Activated T-helper 1 cell treated with anti-CD3 and anti-CD28 coated beads, Interleukin-12 subunit alpha, Interleukin-12 subunit beta, Interleukin-2, Interleukin-4 antibody, amounts not matched to agents 30 ng/mL and 10 ng/mL and 1 ng/mL, durations not matched to agents 14 hours and 24 hours and 36 hours (primary cell): Measurements from ENCODE around the gene UTS2B. TPM values are rescaled to one million over a fixed set of nuclear protein-coding genes. Genes with fewer than 3 reads are reported as not detected.

Experiments used
- DNase-seq: peaks from one replicate; pipeline ENCODE4 v3.0.0; 2021; ENCODE audit warnings: low spot score
- H3K27ac Mint-ChIP-seq: one replicate; pipeline ENCODE4 v1.8.0; 2021; ENCODE audit warnings: mild to moderate bottlenecking, mixed read lengths
- H3K27me3 Mint-ChIP-seq: one replicate; pipeline ENCODE4 v1.8.0; 2022; ENCODE audit warnings: mild to moderate bottlenecking, moderate library complexity, mixed read lengths; ENCODE audit not compliant: insufficient read depth
- H3K36me3 Mint-ChIP-seq: one replicate; pipeline ENCODE4 v1.8.0; 2021; ENCODE audit warnings: low read depth, mixed read lengths
- H3K4me1 Mint-ChIP-seq: one replicate; pipeline ENCODE4 v1.8.0; 2021; ENCODE audit warnings: low read depth, mixed read lengths
- H3K4me3 Mint-ChIP-seq: one replicate; pipeline ENCODE4 v1.8.0; 2021; ENCODE audit warnings: mild to moderate bottlenecking, moderate library complexity, mixed read lengths
- H3K9me3 Mint-ChIP-seq: one replicate; pipeline ENCODE4 v1.8.0; 2021; ENCODE audit warnings: mixed read lengths
- intact Hi-C: fragments of 100-400 bp; cut with micrococcal nuclease; formaldehyde crosslinking; loops from one replicate; pipeline ENCODE4 v1.15.1; 2024
- total RNA-seq: library from RNA; stranded (reverse); gene quantifications from 2 replicates; pipeline ENCODE4 v1.2.3, GENCODE V29; 2022

UTS2B gene
- total RNA-seq, 1 donor from 2014 or later = not detected

DNA sequence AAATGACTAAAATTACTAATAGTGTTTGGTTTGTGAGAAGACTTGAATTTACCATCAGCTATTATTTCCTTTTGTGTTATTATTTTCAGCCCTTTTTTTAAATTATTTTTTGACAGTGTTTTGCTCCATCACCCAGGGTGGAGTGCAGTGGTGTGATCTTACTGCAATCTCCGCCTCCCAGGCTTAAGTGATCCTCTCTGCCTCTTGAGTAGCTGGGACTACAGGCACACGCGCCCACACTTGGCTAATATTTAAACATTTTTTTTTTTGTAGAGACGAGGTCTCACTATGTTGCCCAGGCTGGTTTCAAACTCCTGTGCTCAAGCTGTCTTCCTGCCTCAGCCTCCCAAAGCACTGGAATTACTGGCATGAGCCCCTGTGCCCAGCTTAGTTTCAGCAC lies 31.7 kb upstream of the UTS2B start:
- Mint-ChIP-seq H3K4me1 (peaks cover 17% of the 10 kb centered on the region), H3K27me3 (no peaks in the 10 kb centered on the region), H3K9me3 (no peaks in the 10 kb centered on the region), H3K27ac (no peak overlapping the region), H3K36me3 (peaks cover 11% of the 10 kb centered on the region), H3K4me3 (no peak overlapping the region)
- intact Hi-C loops = no loop called here
- DNase-seq = no peak

DNA sequence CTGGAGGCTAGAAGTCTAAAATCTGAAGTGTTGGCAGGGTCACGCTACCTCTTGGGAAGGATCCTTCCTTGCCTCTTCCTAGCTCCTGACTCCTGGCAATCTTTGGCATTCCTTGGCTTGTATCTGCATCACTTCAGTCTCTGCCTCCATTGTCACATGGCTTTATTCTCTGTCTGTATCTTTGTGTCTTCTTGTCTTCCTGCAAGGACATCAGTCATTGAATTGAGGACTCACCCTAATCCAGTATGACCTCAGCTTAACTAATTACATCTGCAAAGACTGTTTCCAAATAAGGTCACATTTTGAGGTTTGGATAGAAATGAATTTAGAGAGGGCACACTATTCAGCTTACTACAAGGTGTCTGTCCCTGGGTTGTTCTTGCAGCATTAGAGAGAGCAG lies 31.1 kb upstream of the UTS2B start:
- H3K27ac Mint-ChIP-seq = no peak overlapping the region
- DNase-seq = no peak
- H3K4me3 Mint-ChIP-seq = no peak overlapping the region
- intact Hi-C loops = no loop called here
- peaks cover 17% of the 10 kb centered on the region for H3K4me1 Mint-ChIP-seq
- no peaks in the 10 kb centered on the region for H3K9me3 Mint-ChIP-seq
- no peaks in the 10 kb centered on the region for H3K27me3 Mint-ChIP-seq
- peaks cover 11% of the 10 kb centered on the region for H3K36me3 Mint-ChIP-seq

- Mint-ChIP-seq H3K4me1 (peaks cover 17% of the 10 kb centered on the region), H3K27me3 (no peaks in the 10 kb centered on the region), H3K9me3 (no peaks in the 10 kb centered on the region), H3K4me3 (no peak overlapping the region), H3K27ac (no peak overlapping the region), H3K36me3 (peaks cover 11% of the 10 kb centered on the region)
- intact Hi-C loops = no loop called here
- DNase-seq = no peak
Observed at GRCh38 chr3:191360620-191361019, 30.3 kb upstream of the UTS2B start.

DNA sequence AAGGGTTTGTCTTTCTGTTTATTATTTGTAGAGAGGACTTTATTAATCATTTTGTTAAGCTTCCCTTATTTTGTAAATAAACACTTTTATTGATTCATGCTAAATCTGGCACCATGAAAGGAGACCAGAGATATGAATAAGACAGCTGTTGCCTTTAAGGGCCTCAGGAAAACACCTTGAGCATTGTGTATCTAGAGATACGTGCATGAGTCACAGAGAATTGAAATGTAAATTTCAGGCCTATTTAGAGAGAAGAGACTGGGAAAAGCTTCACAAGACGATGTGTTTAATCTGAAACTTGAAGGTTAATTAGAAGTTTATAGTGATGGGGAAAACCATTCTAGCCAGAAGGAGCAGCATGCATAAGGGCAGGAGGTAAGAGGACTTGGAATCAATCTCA lies 28.6 kb upstream of the UTS2B start:
- intact Hi-C loops = no loop called here
- H3K4me1 Mint-ChIP-seq = peaks cover 17% of the 10 kb centered on the region

GRCh38 chr3:191357909-191358308 lies 27.6 kb upstream of the UTS2B start:
- peaks cover 17% of the 10 kb centered on the region for H3K4me1 Mint-ChIP-seq
- H3K4me3 Mint-ChIP-seq = no peak overlapping the region
- H3K27me3 Mint-ChIP-seq = no peaks in the 10 kb centered on the region
- H3K27ac Mint-ChIP-seq = no peak overlapping the region
- DNase-seq = no peak
- intact Hi-C loops = no loop called here
- peaks cover 9% of the 10 kb centered on the region for H3K36me3 Mint-ChIP-seq
- H3K9me3 Mint-ChIP-seq = no peaks in the 10 kb centered on the region

More for the DNA sequence above, 28.6 kb upstream of the UTS2B start:
- no peaks in the 10 kb centered on the region for H3K9me3 Mint-ChIP-seq
- no peak for DNase-seq
- peaks cover 9% of the 10 kb centered on the region for H3K36me3 Mint-ChIP-seq
- H3K27me3 Mint-ChIP-seq = no peaks in the 10 kb centered on the region
- H3K27ac Mint-ChIP-seq = peak overlapping the region; percentile 47
- H3K4me3 Mint-ChIP-seq = no peak overlapping the region

DNA sequence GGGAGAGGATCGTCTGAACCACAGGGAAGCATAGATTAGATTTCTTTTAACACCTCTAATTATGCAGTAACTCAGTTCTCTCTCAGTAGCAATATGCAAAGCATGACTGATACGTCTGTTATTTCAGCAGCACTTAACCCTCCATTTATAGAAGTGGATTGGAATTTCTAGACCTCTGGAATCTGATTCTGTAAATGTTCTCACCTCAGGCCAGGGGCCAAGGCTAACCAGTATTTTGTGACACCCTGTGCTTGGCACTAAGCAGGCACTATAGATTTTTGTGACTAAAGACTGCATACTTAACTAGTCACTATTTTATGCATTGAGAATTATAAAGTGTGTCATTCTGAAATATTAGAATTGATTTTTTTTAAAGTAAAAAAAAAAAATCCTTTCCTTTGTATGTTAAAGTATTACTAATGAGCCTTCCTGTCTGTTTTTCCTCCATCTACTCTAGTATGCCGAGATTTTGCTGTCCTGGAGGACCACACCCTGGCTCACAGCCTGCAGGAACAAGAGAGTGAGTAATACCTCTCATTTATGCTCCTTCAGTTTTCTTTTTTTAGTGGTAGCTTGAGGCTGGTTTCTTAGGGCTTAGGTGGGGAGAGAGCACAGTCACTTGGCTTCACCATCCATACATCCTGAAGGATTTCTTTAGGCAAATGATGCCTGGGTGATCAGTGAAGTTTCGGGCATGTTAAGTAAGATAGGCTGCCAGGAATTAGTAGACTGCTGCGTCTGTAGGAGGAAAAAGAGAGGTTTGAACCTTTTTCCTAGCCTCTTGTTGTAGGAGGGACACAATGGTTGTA lies 26.5 kb upstream of the UTS2B start:
- intact Hi-C loops = no loop called here
- Mint-ChIP-seq H3K27ac (no peak overlapping the region), H3K4me3 (no peak overlapping the region), H3K9me3 (no peaks in the 10 kb centered on the region), H3K27me3 (no peaks in the 10 kb centered on the region), H3K4me1 (peaks cover 17% of the 10 kb centered on the region), H3K36me3 (peaks cover 9% of the 10 kb centered on the region)
- no peak for DNase-seq

DNA sequence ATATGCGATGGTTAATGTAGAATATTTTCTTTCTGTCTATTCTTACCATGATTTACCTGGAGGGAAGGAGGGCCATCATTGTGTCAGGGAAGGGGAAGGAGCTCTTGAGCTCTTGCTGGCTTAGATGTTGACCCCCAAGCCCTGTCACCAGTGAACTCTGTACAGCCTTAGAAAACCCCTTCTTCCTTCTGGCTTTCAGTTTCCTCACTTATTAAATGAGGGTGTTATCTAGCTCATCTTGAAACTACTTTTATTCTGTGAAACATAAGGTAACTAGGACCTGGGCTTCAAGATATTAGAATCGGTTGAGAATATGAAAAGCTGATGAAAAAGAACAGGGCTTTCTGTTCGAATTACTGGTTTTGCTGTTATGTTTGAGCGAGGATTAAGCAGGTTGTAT lies 25.1 kb upstream of the UTS2B start:
- intact Hi-C loops = no loop called here
- H3K27me3 Mint-ChIP-seq = no peaks in the 10 kb centered on the region
- H3K4me1 Mint-ChIP-seq = peaks cover 17% of the 10 kb centered on the region
- peaks cover 5% of the 10 kb centered on the region for H3K36me3 Mint-ChIP-seq
- no peak for DNase-seq
- H3K4me3 Mint-ChIP-seq = no peak overlapping the region
- H3K9me3 Mint-ChIP-seq = no peaks in the 10 kb centered on the region
- H3K27ac Mint-ChIP-seq = no peak overlapping the region

GRCh38 chr3:191353022-191353777 lies 22.9 kb upstream of the UTS2B start:
- no peak for DNase-seq
- intact Hi-C loops = loop anchor here (2.0 kb wide), 1 partner anchor 14 kb away; no protein-coding TSS in a partner anchor
- Mint-ChIP-seq H3K9me3 (no peaks in the 10 kb centered on the region), H3K4me1 (peaks cover 6% of the 10 kb centered on the region), H3K4me3 (no peak overlapping the region), H3K27ac (no peak overlapping the region), H3K36me3 (no peaks in the 10 kb centered on the region), H3K27me3 (no peaks in the 10 kb centered on the region)

GRCh38 chr3:191352014-191352413 lies 21.7 kb upstream of the UTS2B start:
- no peak overlapping the region for H3K4me3 Mint-ChIP-seq
- H3K4me1 Mint-ChIP-seq = peaks cover 12% of the 10 kb centered on the region
- H3K27me3 Mint-ChIP-seq = no peaks in the 10 kb centered on the region
- no peaks in the 10 kb centered on the region for H3K36me3 Mint-ChIP-seq
- intact Hi-C loops = loop anchor here (2.0 kb wide), 1 partner anchor 13 kb away; no protein-coding TSS in a partner anchor
- no peak for DNase-seq
- H3K27ac Mint-ChIP-seq = no peak overlapping the region
- no peaks in the 10 kb centered on the region for H3K9me3 Mint-ChIP-seq

DNA sequence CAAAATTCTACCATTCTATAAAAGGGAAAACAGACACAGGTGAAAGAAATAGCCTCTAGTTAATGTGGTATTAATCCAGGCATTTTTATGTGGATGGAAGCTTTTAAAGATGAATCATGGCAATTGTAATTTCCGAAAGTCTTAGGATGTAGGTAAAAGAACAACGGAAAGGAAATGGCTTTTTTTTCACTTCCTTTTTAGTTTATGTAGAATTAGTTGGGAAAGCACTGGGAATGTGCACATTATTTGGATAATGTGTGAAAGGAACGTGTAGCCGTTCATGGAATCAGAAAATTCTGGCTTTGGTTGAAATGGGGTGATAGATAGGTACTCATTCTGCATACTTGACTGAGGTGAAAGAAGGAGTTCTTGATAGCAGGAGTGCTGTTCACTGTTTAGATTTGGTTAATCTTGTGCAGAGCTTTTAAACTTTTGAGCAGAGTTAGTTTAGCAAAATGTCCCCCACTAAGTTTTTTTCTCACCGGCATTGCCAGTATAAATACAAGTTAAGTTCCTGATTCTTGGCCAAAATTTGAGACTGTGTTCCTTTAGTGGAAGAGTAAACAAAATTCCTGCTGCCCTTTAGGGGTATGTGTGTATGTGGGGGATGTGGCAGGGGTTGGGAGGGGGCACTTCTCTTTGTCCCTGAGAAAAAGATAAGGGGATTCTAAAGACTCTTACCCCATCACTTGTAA lies 20.2 kb upstream of the UTS2B start:
- Mint-ChIP-seq H3K27me3 (no peaks in the 10 kb centered on the region), H3K4me1 (peaks cover 12% of the 10 kb centered on the region), H3K36me3 (no peaks in the 10 kb centered on the region), H3K4me3 (no peak overlapping the region), H3K27ac (no peak overlapping the region), H3K9me3 (no peaks in the 10 kb centered on the region)
- intact Hi-C loops = no loop called here
- DNase-seq = no peak

DNA sequence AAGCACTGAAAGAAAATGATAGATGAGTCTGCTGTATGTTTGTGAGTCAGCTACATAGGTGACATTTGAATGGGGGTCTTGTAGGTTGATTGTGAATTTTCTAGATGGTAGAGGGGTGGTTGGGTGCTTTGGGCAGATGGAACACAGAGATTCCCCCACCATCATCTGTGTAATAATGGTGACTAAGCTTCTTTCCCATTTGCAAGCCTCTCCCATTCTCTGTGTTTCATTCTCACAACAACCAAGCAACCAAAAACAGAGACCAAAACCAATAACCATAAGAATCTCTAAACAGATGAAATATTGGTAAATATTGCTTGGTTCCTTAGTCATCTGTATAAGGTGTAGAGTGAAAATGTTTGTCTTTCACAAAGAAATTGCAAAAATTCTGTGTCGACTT lies 17.8 kb upstream of the UTS2B start:
- DNase-seq = no peak
- intact Hi-C loops = no loop called here
- Mint-ChIP-seq H3K27ac (no peak overlapping the region), H3K4me3 (no peak overlapping the region), H3K27me3 (no peaks in the 10 kb centered on the region), H3K4me1 (peaks cover 20% of the 10 kb centered on the region), H3K9me3 (no peaks in the 10 kb centered on the region), H3K36me3 (no peaks in the 10 kb centered on the region)

DNA sequence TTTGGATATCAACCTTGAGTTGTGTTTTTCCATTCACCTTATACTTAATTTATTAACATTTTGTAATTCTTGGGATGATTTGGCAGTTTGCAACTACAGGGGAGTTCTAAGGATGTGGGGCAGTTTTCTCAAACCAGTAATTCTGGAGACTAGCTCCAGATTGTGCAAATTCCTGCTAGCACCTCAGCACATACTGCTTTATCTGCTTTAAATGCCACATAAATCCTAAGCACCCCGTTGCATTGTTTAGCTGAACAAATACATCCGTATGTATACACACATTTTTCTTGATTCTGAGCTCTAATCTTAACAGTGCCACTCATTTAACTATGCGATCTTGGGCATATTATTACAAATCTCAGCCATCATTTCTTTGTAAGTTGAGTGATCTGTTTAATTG lies 16.9 kb upstream of the UTS2B start:
- Mint-ChIP-seq H3K4me3 (no peak overlapping the region), H3K27me3 (no peaks in the 10 kb centered on the region), H3K4me1 (peaks cover 20% of the 10 kb centered on the region), H3K9me3 (no peaks in the 10 kb centered on the region), H3K27ac (no peak overlapping the region), H3K36me3 (no peaks in the 10 kb centered on the region)
- intact Hi-C loops = no loop called here
- DNase-seq = no peak

DNA sequence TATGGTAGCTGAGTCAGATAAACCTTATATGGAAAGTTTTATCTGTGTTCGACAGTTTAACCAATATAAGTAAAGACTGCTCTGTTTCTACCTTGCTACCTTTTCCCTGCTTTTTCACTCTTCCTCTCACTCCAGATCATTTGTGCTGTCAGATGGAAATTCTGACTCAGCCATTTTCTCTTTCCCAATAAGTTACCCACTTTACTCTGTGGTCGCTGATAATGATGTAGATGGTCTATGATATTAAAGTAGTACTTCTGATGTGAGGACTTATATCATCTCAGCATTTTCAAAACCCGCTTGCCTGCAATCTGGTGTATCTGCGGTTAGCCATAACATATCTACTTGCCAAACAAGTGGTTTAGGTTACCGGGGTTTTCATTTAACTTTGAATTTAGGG lies 15.0 kb upstream of the UTS2B start:
- DNase-seq = no peak
- H3K27me3 Mint-ChIP-seq = no peaks in the 10 kb centered on the region

More for the DNA sequence above, 15.0 kb upstream of the UTS2B start:
- H3K36me3 Mint-ChIP-seq = no peaks in the 10 kb centered on the region
- peaks cover 20% of the 10 kb centered on the region for H3K4me1 Mint-ChIP-seq
- no peak overlapping the region for H3K4me3 Mint-ChIP-seq
- intact Hi-C loops = no loop called here
- H3K9me3 Mint-ChIP-seq = no peaks in the 10 kb centered on the region
- no peak overlapping the region for H3K27ac Mint-ChIP-seq
